Karpas-422 (cell line): Measurements from ENCODE around the gene BHLHA9. TPM values are rescaled to one million over a fixed set of nuclear protein-coding genes. Genes with fewer than 3 reads are reported as not detected.
"Not testable (repeated sequence)": the region's sequence is repeated elsewhere in the genome, so short reads cannot be mapped to it uniquely, and the experiment has no call there.

ENCODE experiments used
- DNase-seq: peaks from one replicate; pipeline ENCODE4 v3.0.0-alpha.2; 2015
- H2AFZ ChIP-seq: fragments of 200-600 bp; sonication (generic); 2 replicates; pipeline ENCODE4 v1.6.1; 2014; ENCODE audit warnings: antibody characterized with exemption, low read length, mixed read lengths
- H3K27ac ChIP-seq: fragments of 200-600 bp; sonication (generic); 2 replicates; pipeline ENCODE4 v1.5.1; 2014; ENCODE audit warnings: mild to moderate bottlenecking, low read length, moderate library complexity
- H3K27me3 ChIP-seq: fragments of 200-600 bp; sonication (generic); 2 replicates; pipeline ENCODE4 v1.6.1; 2014; ENCODE audit warnings: low read length, mixed read lengths
- H3K36me3 ChIP-seq: fragments of 200-600 bp; sonication (generic); 2 replicates; pipeline ENCODE4 v1.6.1; 2014; ENCODE audit warnings: low read length, mixed read lengths; ENCODE audit not compliant: insufficient read depth
- H3K4me1 ChIP-seq: fragments of 200-600 bp; sonication (generic); 2 replicates; pipeline ENCODE4 v1.6.1; 2014; ENCODE audit warnings: mild to moderate bottlenecking, low read length, mixed read lengths
- H3K4me2 ChIP-seq: fragments of 200-600 bp; sonication (generic); 2 replicates; pipeline ENCODE4 v1.6.1; 2014; ENCODE audit warnings: low read length, low read depth, mild to moderate bottlenecking; ENCODE audit not compliant: poor library complexity, severe bottlenecking
- H3K4me3 ChIP-seq: fragments of 200-600 bp; sonication (generic); 2 replicates; pipeline ENCODE4 v1.5.1; 2014; ENCODE audit warnings: mild to moderate bottlenecking, antibody characterized with exemption, low read length, mixed read lengths
- H3K79me2 ChIP-seq: fragments of 200-600 bp; sonication (generic); 2 replicates; pipeline ENCODE4 v1.6.1; 2014; ENCODE audit warnings: mild to moderate bottlenecking, low read length, mixed read lengths
- H3K9ac ChIP-seq: fragments of 200-600 bp; sonication (generic); 2 replicates; pipeline ENCODE4 v1.6.0; 2014; ENCODE audit warnings: low read length
- H3K9me2 ChIP-seq: fragments of 200-600 bp; sonication (generic), shearing (Covaris generic); replicated peaks from 2 replicates; pipeline ENCODE4 v1.6.0; 2014; ENCODE audit warnings: mild to moderate bottlenecking, low read length, moderate library complexity; ENCODE audit not compliant: insufficient read depth
- H3K9me3 ChIP-seq: fragments of 300-700, 200-600 bp; sonication (generic); 2 replicates; pipeline ENCODE4 v1.6.1; 2014; ENCODE audit warnings: low read length, mixed read lengths
- H4K20me1 ChIP-seq: fragments of 200-600 bp; sonication (generic); 2 replicates; pipeline ENCODE4 v1.6.1; 2014; ENCODE audit warnings: mild to moderate bottlenecking, antibody characterized with exemption, low read length, low read depth; ENCODE audit not compliant: insufficient read depth
- total RNA-seq: library from RNA; depleted of rRNA; stranded (reverse); fragments of >200 nt; shearing (Covaris generic); gene quantifications from 2 replicates; pipeline ENCODE4 v1.2.3, GENCODE V29; 2014; ENCODE audit warnings: low replicate concordance

Gene BHLHA9
- total RNA-seq, 1 experiment from 2014 or later: not detected

DNA sequence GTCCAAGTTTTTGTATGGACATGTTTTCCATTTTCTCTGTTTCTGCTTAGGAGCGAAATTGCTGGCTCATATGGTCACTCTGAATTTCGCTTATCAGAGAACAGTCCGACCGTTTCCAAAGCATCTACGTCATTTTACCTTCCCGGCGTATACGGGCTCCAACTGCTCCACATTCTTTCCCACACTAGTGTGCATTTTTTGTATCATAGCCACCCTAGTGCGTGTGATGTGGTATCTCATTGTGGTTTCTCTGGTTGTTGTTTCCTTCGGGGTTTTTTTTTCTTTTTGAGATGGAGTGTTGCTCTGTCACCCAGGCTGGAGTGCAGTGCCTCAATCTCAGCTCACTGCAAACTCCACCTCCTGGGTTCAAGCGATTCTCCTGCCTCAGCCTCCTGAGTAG, 31.0 kb upstream of the BHLHA9 start:
- H3K9me3 ChIP-seq: no peaks in the 10 kb centered on the region
- H3K4me1 ChIP-seq: no peaks in the 10 kb centered on the region
- H3K4me2 ChIP-seq: no peak overlapping the region
- no peak overlapping the region for H3K27ac ChIP-seq
- H3K4me3 ChIP-seq: no peak overlapping the region
- no peaks in the 10 kb centered on the region for H3K36me3 ChIP-seq
- H3K79me2 ChIP-seq: no peaks in the 10 kb centered on the region
- H3K9me2 ChIP-seq: no peaks in the 10 kb centered on the region
- no peak for DNase-seq
- no peak overlapping the region for H2AFZ ChIP-seq
- H3K9ac ChIP-seq: no peak overlapping the region
- H3K27me3 ChIP-seq: no peaks in the 10 kb centered on the region
- no peaks in the 10 kb centered on the region for H4K20me1 ChIP-seq

DNA sequence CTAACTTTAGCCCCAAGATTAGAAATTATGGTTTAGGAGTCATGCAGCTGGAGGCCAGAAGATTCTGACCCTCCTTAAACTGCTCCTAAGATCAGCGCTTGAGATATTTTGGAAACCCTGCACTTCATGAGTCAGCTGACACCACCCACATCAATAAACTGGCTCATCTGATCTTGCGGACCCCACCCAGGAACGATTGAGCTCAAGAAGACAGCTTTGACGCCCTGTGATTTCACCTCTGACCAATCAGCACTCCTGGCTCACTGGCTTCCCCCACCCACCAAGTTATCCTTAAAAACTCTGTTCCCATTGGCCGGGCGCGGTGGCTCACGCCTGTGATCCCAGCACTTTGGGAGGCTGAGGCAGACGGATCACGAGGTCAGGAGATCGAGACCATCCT, 29.8 kb upstream of the BHLHA9 start:
- H3K27ac ChIP-seq, H3K4me3 ChIP-seq, DNase-seq, H3K9ac ChIP-seq, H3K36me3 ChIP-seq, H3K4me2 ChIP-seq, H3K27me3 ChIP-seq, H3K9me3 ChIP-seq, H2AFZ ChIP-seq, H3K4me1 ChIP-seq, H3K9me2 ChIP-seq, H4K20me1 ChIP-seq, H3K79me2 ChIP-seq: not testable (repeated sequence)

DNA sequence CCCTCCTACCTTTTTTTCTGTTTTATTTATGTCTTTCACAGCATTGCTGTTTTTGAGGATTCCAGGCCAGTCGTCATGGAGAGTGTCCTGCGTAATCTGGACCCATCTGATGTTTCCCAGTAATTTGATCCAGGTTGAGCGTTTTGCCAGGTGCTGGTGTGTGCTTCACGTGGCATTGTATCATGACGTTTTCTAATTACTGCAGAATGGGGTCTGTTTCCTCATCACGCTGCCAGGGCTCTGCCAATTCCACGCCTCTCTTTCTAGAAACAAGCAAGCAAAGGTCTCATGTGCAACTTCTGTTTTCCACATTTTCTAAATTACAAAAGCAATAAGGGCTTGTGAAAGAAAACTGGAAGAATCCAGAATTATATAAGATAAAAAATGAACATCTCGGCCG, 28.3 kb upstream of the BHLHA9 start:
- no peaks in the 10 kb centered on the region for H3K9me3 ChIP-seq
- DNase-seq: no peak
- no peak overlapping the region for H3K9ac ChIP-seq
- no peak overlapping the region for H3K4me2 ChIP-seq
- H3K27me3 ChIP-seq: no peaks in the 10 kb centered on the region
- H3K4me3 ChIP-seq: no peak overlapping the region
- no peaks in the 10 kb centered on the region for H4K20me1 ChIP-seq
- no peak overlapping the region for H2AFZ ChIP-seq
- H3K79me2 ChIP-seq: no peaks in the 10 kb centered on the region
- no peaks in the 10 kb centered on the region for H3K4me1 ChIP-seq
- no peaks in the 10 kb centered on the region for H3K9me2 ChIP-seq
- H3K36me3 ChIP-seq: no peaks in the 10 kb centered on the region
- no peak overlapping the region for H3K27ac ChIP-seq

DNA sequence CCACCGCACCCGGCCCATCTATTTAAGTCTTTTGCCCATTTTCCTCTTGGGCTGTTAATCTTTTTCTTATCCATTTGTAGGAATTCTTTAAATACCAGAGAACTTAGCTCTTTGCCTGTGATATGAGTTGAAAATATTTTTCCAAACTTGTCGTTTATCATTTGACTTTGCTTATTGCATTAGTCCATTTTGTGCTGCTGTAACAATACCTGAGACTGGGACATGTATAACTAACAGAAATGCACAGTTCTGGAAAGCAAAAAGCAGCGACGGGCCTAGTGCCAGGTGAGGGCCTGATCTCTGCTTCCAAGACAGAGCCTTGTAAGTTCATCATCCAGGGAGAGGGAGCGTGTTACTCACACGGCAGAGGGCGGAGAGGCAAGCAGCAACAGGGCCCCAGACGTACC, 25.6 kb upstream of the BHLHA9 start:
- H3K27me3 ChIP-seq: no peaks in the 10 kb centered on the region
- no peaks in the 10 kb centered on the region for H3K9me2 ChIP-seq
- no peaks in the 10 kb centered on the region for H3K9me3 ChIP-seq
- H3K36me3 ChIP-seq: no peaks in the 10 kb centered on the region
- no peaks in the 10 kb centered on the region for H4K20me1 ChIP-seq
- H3K27ac ChIP-seq: no peak overlapping the region
- H2AFZ ChIP-seq: no peak overlapping the region
- H3K4me2 ChIP-seq: no peak overlapping the region
- no peak overlapping the region for H3K9ac ChIP-seq
- DNase-seq: no peak
- no peaks in the 10 kb centered on the region for H3K79me2 ChIP-seq
- no peak overlapping the region for H3K4me3 ChIP-seq
- no peaks in the 10 kb centered on the region for H3K4me1 ChIP-seq

DNA sequence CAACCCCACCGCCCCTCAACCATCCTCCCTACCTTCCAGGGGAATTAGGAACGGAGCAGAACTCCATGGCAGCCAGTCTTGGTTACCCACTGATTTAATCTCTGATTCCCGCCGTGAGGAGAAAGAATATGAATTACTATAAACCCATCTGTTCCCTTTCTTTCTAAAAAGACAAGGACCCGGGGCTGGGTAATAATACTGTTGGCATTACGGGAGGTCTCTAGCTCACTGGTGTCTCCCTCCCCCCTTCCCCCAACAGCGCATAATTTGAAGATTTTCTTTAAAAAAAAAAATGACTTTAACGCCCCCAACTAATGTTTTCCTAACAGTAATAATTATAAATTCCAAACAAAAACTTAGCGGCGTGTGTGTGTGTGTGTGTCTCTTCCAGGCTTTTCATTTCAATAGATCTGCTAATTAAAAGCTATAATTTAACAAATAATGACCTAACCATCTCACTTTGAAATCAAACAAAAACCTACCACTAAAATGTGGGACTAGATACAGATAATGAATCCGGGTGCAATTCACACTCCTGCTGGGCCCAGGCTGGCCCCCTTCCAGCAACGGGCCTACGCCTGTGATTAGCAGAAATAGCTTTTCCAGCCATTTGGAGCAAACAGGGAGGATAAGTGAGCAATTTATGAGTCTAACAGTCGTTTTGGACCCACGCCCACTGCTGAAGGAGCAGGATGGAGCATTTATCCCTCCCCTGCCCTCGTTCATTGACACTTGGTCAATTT, 18.2 kb upstream of the BHLHA9 start:
- H3K27me3 ChIP-seq: no peaks in the 10 kb centered on the region
- H3K36me3 ChIP-seq: no peaks in the 10 kb centered on the region
- no peaks in the 10 kb centered on the region for H3K9me2 ChIP-seq
- no peak overlapping the region for H3K27ac ChIP-seq
- peaks cover 6% of the 10 kb centered on the region for H3K4me1 ChIP-seq
- H3K9ac ChIP-seq: no peak overlapping the region
- no peak overlapping the region for H3K4me3 ChIP-seq
- no peak overlapping the region for H2AFZ ChIP-seq
- H3K79me2 ChIP-seq: no peaks in the 10 kb centered on the region
- no peak for DNase-seq
- H4K20me1 ChIP-seq: no peaks in the 10 kb centered on the region
- H3K4me2 ChIP-seq: no peak overlapping the region
- H3K9me3 ChIP-seq: no peaks in the 10 kb centered on the region

DNA sequence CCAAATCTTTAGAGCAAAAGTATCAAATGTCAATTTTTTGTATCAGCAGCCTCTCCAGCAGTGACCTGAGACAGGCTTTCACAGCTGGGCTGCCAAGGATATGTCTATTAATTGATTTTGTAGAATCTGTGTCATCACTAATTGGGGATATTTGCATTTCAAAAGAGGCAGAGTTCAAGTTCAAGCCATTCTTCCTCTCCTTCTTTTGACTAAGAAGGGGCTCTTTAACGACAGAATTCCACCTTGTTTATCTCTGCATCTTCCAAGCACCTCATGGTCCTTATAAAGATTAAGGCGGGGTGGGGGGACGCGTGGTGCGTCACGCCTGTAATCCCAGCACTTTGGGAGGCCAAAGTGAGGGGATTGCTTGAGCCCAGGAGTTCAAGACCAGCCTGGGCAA, 15.2 kb upstream of the BHLHA9 start:
- Histone ChIP-seq H3K79me2 (no peaks in the 10 kb centered on the region), H3K36me3 (no peaks in the 10 kb centered on the region), H3K9me2 (no peaks in the 10 kb centered on the region), H3K4me2 (no peak overlapping the region), H3K4me1 (peaks cover 6% of the 10 kb centered on the region), H2AFZ (no peak overlapping the region), H3K9ac (no peak overlapping the region), H3K9me3 (no peaks in the 10 kb centered on the region), H3K27ac (no peak overlapping the region), H3K4me3 (no peak overlapping the region), H4K20me1 (no peaks in the 10 kb centered on the region), H3K27me3 (no peaks in the 10 kb centered on the region)
- DNase-seq: no peak

DNA sequence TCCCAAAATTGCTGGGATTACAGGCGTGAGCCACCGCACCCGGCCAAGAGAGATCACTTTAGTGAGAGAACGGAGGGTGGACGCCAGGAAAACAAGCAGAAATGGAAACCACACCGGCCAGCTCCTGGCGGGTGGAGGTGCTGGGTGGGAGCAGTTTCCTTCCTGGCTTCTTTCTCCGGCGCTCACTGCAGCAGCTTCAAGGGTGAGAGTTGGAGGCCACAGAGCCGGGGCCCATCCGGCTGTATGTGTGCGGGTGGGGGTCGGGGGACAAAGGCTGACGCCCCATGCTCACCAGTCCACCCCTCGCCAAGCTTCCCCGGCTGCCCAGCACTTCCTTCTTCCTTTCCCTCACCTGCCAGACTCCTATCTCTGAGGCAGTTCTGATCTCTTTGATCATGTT, 13.5 kb upstream of the BHLHA9 start:
- Histone ChIP-seq H3K4me2 (no peak overlapping the region), H3K4me1 (peaks cover 6% of the 10 kb centered on the region), H3K9ac (no peak overlapping the region), H3K4me3 (no peak overlapping the region), H3K9me2 (no peaks in the 10 kb centered on the region), H3K9me3 (no peaks in the 10 kb centered on the region), H3K27ac (no peak overlapping the region), H3K79me2 (no peaks in the 10 kb centered on the region), H3K27me3 (no peaks in the 10 kb centered on the region), H3K36me3 (no peaks in the 10 kb centered on the region), H2AFZ (no peak overlapping the region), H4K20me1 (no peaks in the 10 kb centered on the region)
- DNase-seq: no peak

DNA sequence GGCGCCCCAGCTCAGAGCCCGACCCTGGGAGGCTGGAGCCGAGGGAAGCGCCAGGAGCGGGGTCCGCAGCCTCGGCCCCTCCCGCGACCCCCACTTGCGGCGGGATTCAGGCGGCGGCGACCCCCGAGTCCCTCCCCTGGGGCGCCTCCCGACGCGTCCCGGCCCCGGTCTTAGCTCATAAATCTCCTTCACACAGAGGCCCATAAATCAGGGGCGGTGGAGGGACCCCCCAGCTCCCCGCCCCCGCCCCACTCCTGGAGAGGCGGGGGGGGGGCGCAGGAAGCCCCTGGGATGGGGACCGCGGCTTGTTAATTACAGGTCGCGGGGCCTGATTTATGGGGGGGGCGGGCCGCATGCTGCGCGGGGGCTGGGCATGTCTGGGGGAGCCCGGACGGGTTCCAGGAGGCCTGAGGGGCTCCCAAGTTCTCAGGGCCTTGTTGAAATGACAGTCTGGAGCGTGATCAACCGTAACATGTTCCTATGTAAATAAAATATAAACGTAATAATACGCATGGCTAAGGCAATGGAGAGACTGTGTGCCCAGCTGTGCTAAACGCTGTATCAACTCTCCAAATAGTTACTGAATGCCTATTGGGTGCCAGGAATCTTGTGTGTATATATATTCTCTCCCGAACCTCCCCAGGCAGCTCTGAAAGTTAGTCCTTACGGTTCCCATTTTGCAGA, 10.0 kb upstream of the BHLHA9 start:
- no peak overlapping the region for H3K9ac ChIP-seq
- H3K9me3 ChIP-seq: no peaks in the 10 kb centered on the region
- no peak overlapping the region for H3K27ac ChIP-seq
- H2AFZ ChIP-seq: no peak overlapping the region
- no peaks in the 10 kb centered on the region for H3K9me2 ChIP-seq
- H3K79me2 ChIP-seq: no peaks in the 10 kb centered on the region
- H4K20me1 ChIP-seq: no peaks in the 10 kb centered on the region
- H3K27me3 ChIP-seq: no peaks in the 10 kb centered on the region
- H3K4me3 ChIP-seq: no peak overlapping the region
- H3K4me1 ChIP-seq: peaks cover 2% of the 10 kb centered on the region
- H3K4me2 ChIP-seq: no peak overlapping the region
- H3K36me3 ChIP-seq: no peaks in the 10 kb centered on the region
- DNase-seq: no peak
